HG02885 (cell line): ENCODE measurements around the gene ERP27.

Source experiments
- ATAC-seq: cut with Tn5 transposase; IDR thresholded peaks from one replicate; pipeline ENCODE4 v1.9.1; 2021; ENCODE audit warnings: mild to moderate bottlenecking; ENCODE audit not compliant: unreplicated experiment, poor library complexity

ERP27 gene

DNA sequence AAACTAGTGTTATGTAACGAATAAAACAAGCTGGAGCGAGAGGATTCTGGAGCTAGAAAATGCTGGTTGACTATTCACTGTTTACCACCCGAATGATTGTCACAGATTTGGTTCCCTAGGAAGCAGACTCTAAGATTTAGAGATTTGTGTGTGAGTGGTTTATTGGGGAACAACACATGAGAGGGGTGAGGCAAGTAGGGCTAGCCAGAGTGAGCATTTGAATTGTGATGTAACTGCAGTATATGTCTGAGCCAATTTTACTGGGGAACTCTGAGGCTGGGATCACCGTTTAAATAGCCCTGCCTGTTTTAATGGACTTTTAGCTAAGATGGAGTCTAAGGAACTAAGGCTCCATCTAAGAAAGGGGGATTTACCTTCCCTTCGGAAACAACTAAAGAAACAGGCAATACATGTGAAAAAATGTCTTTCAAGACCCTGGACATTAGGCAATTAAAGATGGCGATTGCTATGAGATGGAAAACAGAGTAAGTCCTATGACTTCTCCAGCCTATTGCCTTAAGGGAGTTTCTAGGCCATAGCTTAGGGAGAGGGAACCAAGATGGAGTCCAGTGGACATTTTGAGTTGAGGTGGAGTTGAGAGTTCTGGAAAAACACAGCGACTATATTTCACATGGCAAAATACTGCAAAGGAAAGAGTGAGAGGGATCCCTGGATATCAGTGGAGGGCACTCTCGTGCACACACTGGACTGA, 59.0 kb downstream of the ERP27 start:
- no peak for ATAC-seq

DNA sequence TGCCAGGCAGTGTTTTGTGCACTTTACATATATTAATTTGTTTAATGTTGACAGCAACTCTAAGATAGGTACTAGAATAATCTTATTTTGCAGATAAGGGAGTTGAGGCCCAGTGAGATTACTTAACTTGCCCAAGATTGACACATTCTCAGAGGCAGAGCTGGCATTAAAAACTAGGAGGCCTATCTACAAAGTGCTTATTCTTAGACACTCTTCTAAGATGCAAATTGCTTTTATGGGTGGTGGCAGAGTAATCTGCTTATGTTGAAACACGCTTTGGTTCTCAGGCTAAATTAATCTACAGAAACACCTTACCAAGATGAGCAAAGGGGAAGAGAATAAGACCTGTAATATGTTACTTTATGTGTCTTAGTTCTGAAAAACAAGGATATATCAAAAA, 59.8 kb downstream of the ERP27 start:
- ATAC-seq = no peak

DNA sequence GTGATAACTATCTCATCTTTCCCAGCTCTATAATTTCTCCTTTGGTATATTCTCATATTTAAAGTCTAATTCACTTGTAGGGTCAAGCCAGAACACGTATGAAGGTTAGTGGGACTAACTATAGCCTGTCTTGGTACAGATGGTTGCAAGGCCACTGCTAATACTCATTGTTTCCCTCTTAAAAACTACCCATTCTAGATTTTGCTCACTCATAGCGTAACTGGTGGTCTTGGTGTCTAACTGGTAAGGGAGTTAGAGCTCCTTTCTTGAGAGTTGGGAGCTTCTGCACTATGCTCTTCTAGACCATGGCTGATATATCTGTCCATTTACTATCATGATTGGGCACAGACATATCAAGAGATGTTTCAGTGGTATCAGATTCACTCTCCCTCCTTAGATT, 61.5 kb downstream of the ERP27 start:
- ATAC-seq = no peak

DNA sequence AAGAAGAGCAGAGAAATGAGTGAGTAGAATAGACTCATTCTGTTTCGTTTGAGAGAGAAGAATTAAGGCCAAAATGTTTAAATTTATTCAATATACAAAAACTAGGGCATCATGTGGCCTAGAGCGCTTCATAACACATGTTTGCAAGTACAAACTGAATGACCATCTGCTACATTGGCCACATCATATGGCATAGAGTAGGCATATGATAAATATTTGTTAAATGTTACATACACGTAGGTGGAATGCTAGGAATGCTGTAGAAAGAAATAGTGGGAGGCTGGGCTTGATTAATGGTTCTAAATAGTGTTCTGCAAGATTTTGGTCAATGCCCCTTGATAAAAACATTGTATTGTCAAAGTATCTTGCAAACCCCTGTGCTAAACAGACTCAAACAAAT, 63.5 kb downstream of the ERP27 start:
- ATAC-seq = no peak

DNA sequence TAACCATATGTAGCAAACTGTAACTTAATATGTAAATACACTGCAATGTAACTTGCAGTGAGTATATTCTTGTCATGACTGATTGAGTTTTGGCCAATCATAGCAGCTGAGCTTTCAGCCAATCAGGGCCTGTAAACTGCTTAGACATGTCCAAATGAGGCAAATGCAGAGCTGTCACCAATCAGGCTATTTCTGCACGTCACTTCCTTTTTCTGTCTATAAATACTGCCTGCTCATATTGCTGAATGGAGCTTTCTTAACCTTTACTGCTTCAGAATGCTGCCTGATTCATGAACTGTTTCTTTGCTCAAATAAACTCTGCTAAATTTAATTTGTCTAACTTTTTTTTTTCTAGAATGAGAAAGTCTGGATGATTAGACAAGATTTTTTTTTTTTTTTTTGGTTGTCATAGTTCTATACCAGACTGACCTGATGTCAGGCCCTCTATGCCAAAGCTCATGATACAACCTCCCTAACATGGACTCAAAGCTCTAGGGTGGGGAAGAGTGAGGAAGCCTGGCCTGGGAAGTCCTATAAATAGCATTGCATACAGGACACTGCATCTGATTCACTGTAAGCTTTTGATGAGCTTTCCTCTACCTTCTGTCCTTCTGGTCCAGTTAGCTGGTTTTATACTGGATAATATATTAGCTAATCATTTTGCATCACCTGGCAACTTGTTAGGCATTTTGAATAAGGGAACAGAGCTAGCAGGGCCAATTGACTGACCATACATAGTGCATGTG, 64.7 kb downstream of the ERP27 start:
- ATAC-seq = no peak

DNA sequence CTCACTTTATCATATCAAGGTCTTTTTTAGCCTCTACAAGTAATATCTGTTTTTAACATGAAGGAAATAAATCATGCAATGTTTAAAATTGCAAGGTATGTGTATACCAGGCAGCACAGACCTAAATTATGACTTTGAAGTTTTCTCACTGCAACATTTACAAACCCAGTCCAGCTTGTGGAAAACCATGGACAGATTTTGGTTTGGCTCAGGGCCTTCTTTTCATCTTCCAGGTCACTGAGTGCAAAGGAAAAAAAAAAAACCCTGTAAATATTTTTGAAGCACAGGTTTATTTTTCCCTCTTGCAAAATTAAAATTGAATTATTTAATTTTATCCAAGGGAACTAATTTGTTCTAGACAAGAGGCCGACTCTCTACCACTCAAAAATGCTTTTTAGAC, 66.5 kb downstream of the ERP27 start:
- ATAC-seq = no peak

DNA sequence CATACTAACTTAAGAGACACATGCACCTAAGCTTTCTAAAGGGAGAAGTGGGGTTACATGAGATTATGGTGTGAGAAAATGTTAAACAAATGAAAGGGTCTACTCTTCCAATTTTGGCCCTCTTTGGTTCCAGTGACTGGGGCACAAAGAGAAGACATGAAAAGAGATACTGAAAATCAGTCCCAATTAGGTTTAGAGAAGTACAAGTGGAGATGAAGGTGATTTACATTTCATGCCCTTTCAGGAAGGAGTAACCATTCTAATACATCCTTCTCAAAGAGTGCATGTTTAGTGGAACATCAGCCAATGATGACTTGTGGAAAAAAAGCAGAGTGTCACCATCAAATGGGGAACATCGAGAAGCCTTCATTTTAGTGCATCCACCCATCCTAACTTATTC, 67.1 kb downstream of the ERP27 start:
- ATAC-seq = no peak

DNA sequence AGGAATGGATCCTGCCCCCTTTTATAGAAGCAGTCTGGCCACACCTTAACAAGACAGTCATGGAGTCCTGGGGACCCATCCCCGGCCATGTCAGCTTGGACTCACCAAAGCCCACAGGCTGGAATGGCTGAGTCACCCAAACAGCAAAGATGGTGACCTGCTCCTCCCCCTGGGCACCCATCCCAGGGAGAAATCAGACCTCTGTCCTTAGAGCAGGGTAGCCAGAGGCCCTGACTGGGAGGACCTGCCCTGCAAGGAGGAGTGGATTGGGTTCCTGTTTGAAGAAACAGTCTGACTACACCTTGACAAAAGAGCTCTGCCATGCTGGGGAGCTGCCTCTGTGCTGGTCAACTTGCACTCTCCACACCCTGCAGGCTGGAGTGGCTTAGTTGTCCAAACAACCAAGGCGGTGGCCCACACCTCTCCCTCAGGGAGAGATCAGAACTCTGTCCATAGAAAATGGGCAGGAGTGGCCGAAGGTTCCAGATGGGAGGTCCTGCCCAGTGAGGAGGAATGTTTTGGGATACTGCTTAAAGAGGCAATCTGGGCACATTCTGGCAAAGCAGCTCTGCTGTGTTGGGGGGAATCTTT, 69.3 kb downstream of the ERP27 start:
- no peak for ATAC-seq
